Neural progenitor cell (in vitro differentiated cells): ENCODE data around the gene TPST1. TPM values are rescaled to one million over a fixed set of nuclear protein-coding genes. Genes with fewer than 3 reads are reported as not detected.

Experiments
- DNase-seq: peaks from one replicate; pipeline ENCODE4 v3.0.0-alpha.2; 2016; ENCODE audit warnings: low spot score
- H2AFZ ChIP-seq: fragments of 200-600 bp; sonication (generic); replicated peaks from 2 replicates; pipeline ENCODE4 v1.6.1; 2016; ENCODE audit warnings: antibody characterized with exemption
- H3F3A ChIP-seq: fragments of 200-600 bp; sonication (generic); 2 replicates; pipeline ENCODE4 v1.6.1; 2016; ENCODE audit warnings: antibody characterized with exemption, low read depth
- H3K27ac ChIP-seq: fragments of 200-600 bp; sonication (generic); 2 replicates; pipeline ENCODE4 v1.5.1; 2016; ENCODE audit warnings: mild to moderate bottlenecking
- H3K27me3 ChIP-seq: fragments of 200-600 bp; sonication (generic); 2 replicates; pipeline ENCODE4 v1.6.1; 2016; ENCODE audit warnings: mild to moderate bottlenecking, moderate library complexity
- H3K36me3 ChIP-seq: fragments of 200-600 bp; sonication (generic); 2 replicates; pipeline ENCODE4 v1.5.1; 2016
- H3K4me1 ChIP-seq: fragments of 200-600 bp; sonication (generic); 2 replicates; pipeline ENCODE4 v1.6.1; 2016; ENCODE audit warnings: mixed run types
- H3K4me2 ChIP-seq: fragments of 200-600 bp; sonication (generic); 2 replicates; pipeline ENCODE4 v1.6.1; 2016
- H3K4me3 ChIP-seq: fragments of 200-600 bp; sonication (generic); 2 replicates; pipeline ENCODE4 v1.5.1; 2016
- H3K79me2 ChIP-seq: fragments of 200-600 bp; sonication (generic); 2 replicates; pipeline ENCODE4 v1.6.1; 2016; ENCODE audit warnings: low read depth
- H3K9ac ChIP-seq: fragments of 200-600 bp; sonication (generic); 2 replicates; pipeline ENCODE4 v1.6.1; 2016
- H3K9me3 ChIP-seq: fragments of 200-600 bp; sonication (generic); 2 replicates; pipeline ENCODE4 v1.5.1; 2016; ENCODE audit warnings: low read depth
- H4K20me1 ChIP-seq: fragments of 200-600 bp; sonication (generic); 2 replicates; pipeline ENCODE4 v1.6.1; 2016; ENCODE audit warnings: low read depth
- H3K27ac Mint-ChIP-seq: 3 replicates; pipeline ENCODE4 v1.8.0; 2021; ENCODE audit warnings: mixed read lengths
- H3K27me3 Mint-ChIP-seq: 2 replicates; pipeline ENCODE4 v1.8.0; 2022; ENCODE audit warnings: low read depth, mild to moderate bottlenecking, inconsistent platforms, moderate library complexity, mixed read lengths; ENCODE audit not compliant: insufficient read depth
- H3K36me3 Mint-ChIP-seq: 3 replicates; pipeline ENCODE4 v1.8.0; 2021; ENCODE audit warnings: mixed read lengths
- H3K4me1 Mint-ChIP-seq: 3 replicates; pipeline ENCODE4 v1.8.0; 2021; ENCODE audit warnings: mixed read lengths
- H3K4me3 Mint-ChIP-seq: 3 replicates; pipeline ENCODE4 v1.8.0; 2021; ENCODE audit warnings: mild to moderate bottlenecking, moderate library complexity, mixed read lengths
- H3K9me3 Mint-ChIP-seq: 3 replicates; pipeline ENCODE4 v1.8.0; 2020; ENCODE audit warnings: mixed read lengths
- EZH2 ChIP-seq: fragments of 200-600 bp; sonication (generic); IDR thresholded peaks from 2 replicates; pipeline ENCODE4 v1.6.1; 2017; ENCODE audit warnings: antibody characterized with exemption, mild to moderate bottlenecking, moderate library complexity
- EZH2phosphoT487 ChIP-seq: fragments of 200-600 bp; sonication (generic); IDR thresholded peaks from 2 replicates; pipeline ENCODE4 v1.6.1; 2017; ENCODE audit warnings: antibody characterized with exemption
- total RNA-seq: library from RNA; depleted of rRNA; stranded (reverse); fragments of >200 nt; gene quantifications from 2 replicates; pipeline ENCODE4 v1.2.3, GENCODE V29; 2015; ENCODE audit warnings: low replicate concordance
- TF ChIP-seq, protein P1 (sequence below): fragments of 200-600 bp; sonication (generic); IDR thresholded peaks from 2 replicates; pipeline ENCODE4 v1.5.1; 2017; ENCODE audit warnings: antibody characterized with exemption, mild to moderate bottlenecking

The TPST1 gene
- total RNA-seq, 1 donor from 2014 or later, result 24.9 TPM

DNA sequence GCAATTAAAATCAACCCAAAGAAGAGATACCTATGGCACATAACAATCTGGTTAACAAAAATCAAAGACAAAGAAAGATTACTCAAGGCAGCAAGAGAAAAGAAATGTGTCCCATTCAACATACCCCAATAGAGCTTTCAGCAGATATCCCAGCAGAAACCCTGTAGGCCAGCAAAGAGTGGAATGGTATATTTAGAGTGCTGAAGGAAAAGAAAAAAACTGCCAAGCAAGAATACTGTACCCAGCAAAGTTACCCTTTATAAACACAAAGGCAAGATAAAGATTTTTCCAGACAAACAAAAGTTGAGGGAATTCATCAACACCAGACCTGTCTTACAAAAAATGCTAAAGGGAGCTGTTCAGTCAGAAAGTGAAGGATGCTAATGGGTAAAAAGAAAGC is 131.6 kb downstream of the TPST1 start:
- Histone ChIP-seq H3K79me2 (no peaks in the 10 kb centered on the region), H3K27me3 (no peaks in the 10 kb centered on the region), H3K4me3 (no peak overlapping the region), H3K27ac (no peak overlapping the region), H2AFZ (no peak overlapping the region), H3K4me1 (no peaks in the 10 kb centered on the region), H3K9ac (no peak overlapping the region), H3K9me3 (peaks cover 11% of the 10 kb centered on the region), H4K20me1 (no peaks in the 10 kb centered on the region), H3K36me3 (peaks cover 5% of the 10 kb centered on the region), H3F3A (no peaks in the 10 kb centered on the region), H3K4me2 (no peak overlapping the region)
- H3K36me3 Mint-ChIP-seq, result peaks cover 10% of the 10 kb centered on the region
- peaks cover 32% of the 10 kb centered on the region for H3K9me3 Mint-ChIP-seq
- DNase-seq, result no peak
- H3K27ac Mint-ChIP-seq, result no peak overlapping the region
- H3K4me3 Mint-ChIP-seq, result no peak overlapping the region
- H3K27me3 Mint-ChIP-seq, result no peaks in the 10 kb centered on the region
- H3K4me1 Mint-ChIP-seq, result no peaks in the 10 kb centered on the region
- no peak for TF ChIP-seq EZH2phosphoT487
- TF ChIP-seq, protein P1, sequence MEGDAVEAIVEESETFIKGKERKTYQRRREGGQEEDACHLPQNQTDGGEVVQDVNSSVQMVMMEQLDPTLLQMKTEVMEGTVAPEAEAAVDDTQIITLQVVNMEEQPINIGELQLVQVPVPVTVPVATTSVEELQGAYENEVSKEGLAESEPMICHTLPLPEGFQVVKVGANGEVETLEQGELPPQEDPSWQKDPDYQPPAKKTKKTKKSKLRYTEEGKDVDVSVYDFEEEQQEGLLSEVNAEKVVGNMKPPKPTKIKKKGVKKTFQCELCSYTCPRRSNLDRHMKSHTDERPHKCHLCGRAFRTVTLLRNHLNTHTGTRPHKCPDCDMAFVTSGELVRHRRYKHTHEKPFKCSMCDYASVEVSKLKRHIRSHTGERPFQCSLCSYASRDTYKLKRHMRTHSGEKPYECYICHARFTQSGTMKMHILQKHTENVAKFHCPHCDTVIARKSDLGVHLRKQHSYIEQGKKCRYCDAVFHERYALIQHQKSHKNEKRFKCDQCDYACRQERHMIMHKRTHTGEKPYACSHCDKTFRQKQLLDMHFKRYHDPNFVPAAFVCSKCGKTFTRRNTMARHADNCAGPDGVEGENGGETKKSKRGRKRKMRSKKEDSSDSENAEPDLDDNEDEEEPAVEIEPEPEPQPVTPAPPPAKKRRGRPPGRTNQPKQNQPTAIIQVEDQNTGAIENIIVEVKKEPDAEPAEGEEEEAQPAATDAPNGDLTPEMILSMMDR, result no peak
- no peak for TF ChIP-seq EZH2

DNA sequence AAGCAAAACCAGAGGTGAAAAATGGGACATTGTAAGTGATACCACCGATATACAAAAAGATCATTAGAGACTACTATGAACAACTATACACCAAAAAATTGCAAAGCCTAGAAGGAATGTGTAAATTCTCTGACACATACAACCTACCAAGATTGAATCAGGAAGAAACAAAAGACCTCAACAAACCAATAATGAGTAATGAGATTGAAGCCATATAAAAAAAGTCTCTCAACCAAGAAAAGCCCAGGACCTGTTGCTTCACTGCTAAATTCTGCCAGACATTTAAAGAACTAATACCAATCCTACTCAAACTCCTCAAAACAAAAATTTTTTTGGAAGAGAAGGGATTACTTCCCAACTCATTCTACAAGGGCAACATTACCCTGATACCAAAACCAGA is 134.0 kb downstream of the TPST1 start:
- Histone ChIP-seq H3K27me3 (no peaks in the 10 kb centered on the region), H3K36me3 (peaks cover 5% of the 10 kb centered on the region), H3K4me1 (no peaks in the 10 kb centered on the region), H3K4me2 (no peak overlapping the region), H3F3A (no peaks in the 10 kb centered on the region), H3K9me3 (peaks cover 11% of the 10 kb centered on the region), H3K4me3 (no peak overlapping the region), H3K79me2 (no peaks in the 10 kb centered on the region), H4K20me1 (no peaks in the 10 kb centered on the region), H2AFZ (no peak overlapping the region), H3K9ac (no peak overlapping the region), H3K27ac (no peak overlapping the region)
- no peak overlapping the region for H3K4me3 Mint-ChIP-seq
- H3K27ac Mint-ChIP-seq, result no peak overlapping the region
- no peak for DNase-seq
- H3K36me3 Mint-ChIP-seq, result peaks cover 10% of the 10 kb centered on the region
- H3K27me3 Mint-ChIP-seq, result no peaks in the 10 kb centered on the region
- H3K9me3 Mint-ChIP-seq, result peaks cover 33% of the 10 kb centered on the region
- H3K4me1 Mint-ChIP-seq, result no peaks in the 10 kb centered on the region
- TF ChIP-seq EZH2 (no peak), EZH2phosphoT487 (no peak)
- TF ChIP-seq, protein P1, result no peak

DNA sequence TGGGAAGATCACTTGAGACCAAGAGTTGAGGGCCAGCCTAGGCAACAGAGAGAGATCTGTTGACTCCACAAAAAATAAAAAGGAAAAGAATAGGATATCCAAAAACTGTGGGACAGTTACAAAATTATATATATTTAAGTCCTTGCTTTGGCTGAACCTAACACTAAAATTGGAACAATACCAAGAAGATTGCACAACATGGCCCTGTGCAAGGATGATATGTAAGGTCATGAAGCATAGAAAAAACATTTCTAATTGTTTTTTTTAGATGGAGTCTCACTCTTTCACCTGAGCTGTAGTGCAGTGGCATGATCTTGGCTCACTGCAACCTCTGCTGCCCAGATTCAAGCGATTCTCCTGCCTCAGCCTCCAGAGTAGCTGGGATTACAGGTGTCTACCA is 139.0 kb downstream of the TPST1 start:
- no peak for DNase-seq
- H3K4me2 ChIP-seq, result no peak overlapping the region
- no peaks in the 10 kb centered on the region for H3K4me1 ChIP-seq
- TF ChIP-seq EZH2phosphoT487 (no peak), EZH2 (no peak)
- TF ChIP-seq, protein P1, result no peak
- no peak overlapping the region for H3K4me3 ChIP-seq
- no peaks in the 10 kb centered on the region for H3F3A ChIP-seq
- peaks cover 29% of the 10 kb centered on the region for H3K9me3 Mint-ChIP-seq
- no peaks in the 10 kb centered on the region for H3K9me3 ChIP-seq
- H3K79me2 ChIP-seq, result no peaks in the 10 kb centered on the region
- no peaks in the 10 kb centered on the region for H3K27me3 ChIP-seq
- no peaks in the 10 kb centered on the region for H3K4me1 Mint-ChIP-seq
- no peak overlapping the region for H3K4me3 Mint-ChIP-seq
- H3K9ac ChIP-seq, result no peak overlapping the region
- H3K36me3 Mint-ChIP-seq, result peaks cover 3% of the 10 kb centered on the region
- H3K27ac ChIP-seq, result no peak overlapping the region
- no peaks in the 10 kb centered on the region for H3K36me3 ChIP-seq
- no peak overlapping the region for H3K27ac Mint-ChIP-seq
- H3K27me3 Mint-ChIP-seq, result no peaks in the 10 kb centered on the region
- no peak overlapping the region for H2AFZ ChIP-seq
- no peaks in the 10 kb centered on the region for H4K20me1 ChIP-seq
